22Rv1 (cell line): ENCODE results near the gene ROR1.

ENCODE experiments used
- ZFX ChIP-seq: fragments of 450-650 bp; IDR thresholded peaks from 2 replicates; pipeline ENCODE4 v1.6.1; 2017; ENCODE audit warnings: antibody characterized with exemption, borderline replicate concordance
- TF ChIP-seq, protein P1 (sequence below): fragments of 450-650 bp; IDR thresholded peaks from 2 replicates; pipeline ENCODE4 v1.5.1; 2017; ENCODE audit warnings: mild to moderate bottlenecking

GRCh38 chr1:63824451-63824850 is 50.6 kb downstream of the ROR1 start:
- TF ChIP-seq, protein P1, sequence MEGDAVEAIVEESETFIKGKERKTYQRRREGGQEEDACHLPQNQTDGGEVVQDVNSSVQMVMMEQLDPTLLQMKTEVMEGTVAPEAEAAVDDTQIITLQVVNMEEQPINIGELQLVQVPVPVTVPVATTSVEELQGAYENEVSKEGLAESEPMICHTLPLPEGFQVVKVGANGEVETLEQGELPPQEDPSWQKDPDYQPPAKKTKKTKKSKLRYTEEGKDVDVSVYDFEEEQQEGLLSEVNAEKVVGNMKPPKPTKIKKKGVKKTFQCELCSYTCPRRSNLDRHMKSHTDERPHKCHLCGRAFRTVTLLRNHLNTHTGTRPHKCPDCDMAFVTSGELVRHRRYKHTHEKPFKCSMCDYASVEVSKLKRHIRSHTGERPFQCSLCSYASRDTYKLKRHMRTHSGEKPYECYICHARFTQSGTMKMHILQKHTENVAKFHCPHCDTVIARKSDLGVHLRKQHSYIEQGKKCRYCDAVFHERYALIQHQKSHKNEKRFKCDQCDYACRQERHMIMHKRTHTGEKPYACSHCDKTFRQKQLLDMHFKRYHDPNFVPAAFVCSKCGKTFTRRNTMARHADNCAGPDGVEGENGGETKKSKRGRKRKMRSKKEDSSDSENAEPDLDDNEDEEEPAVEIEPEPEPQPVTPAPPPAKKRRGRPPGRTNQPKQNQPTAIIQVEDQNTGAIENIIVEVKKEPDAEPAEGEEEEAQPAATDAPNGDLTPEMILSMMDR = no peak
- no peak for TF ChIP-seq ZFX
